HepG2 (cell line): ENCODE data around the gene ZNF629. TPM values are rescaled to one million over a fixed set of nuclear protein-coding genes. Genes with fewer than 3 reads are reported as not detected.

Experiments
- KAT7 ChIP-seq: IDR thresholded peaks from 2 replicates; pipeline ENCODE4 v1.6.1; 2018; ENCODE audit warnings: borderline replicate concordance, missing compliant biosample characterization
- MATR3 ChIP-seq: sonication (generic); formaldehyde crosslinking; IDR thresholded peaks from 2 replicates; pipeline ENCODE4 v1.4.0; 2020; ENCODE audit warnings: missing genetic modification reagents
- MLLT10 ChIP-seq: sonication (generic); formaldehyde crosslinking; IDR thresholded peaks from 2 replicates; pipeline ENCODE4 v1.4.0; 2020; ENCODE audit warnings: missing genetic modification reagents
- NR2C2 ChIP-seq: sonication (generic); formaldehyde crosslinking; IDR thresholded peaks from 2 replicates; pipeline ENCODE4 v1.4.0; 2020; ENCODE audit warnings: missing genetic modification reagents, mild to moderate bottlenecking, moderate library complexity, borderline replicate concordance
- TBX2 ChIP-seq: sonication (generic); formaldehyde crosslinking; IDR thresholded peaks from 2 replicates; pipeline ENCODE4 v1.5.0; 2020; ENCODE audit warnings: missing genetic modification reagents, mild to moderate bottlenecking, borderline replicate concordance
- ZNF253 ChIP-seq: sonication (generic); formaldehyde crosslinking; IDR thresholded peaks from 2 replicates; pipeline ENCODE4 v1.8.0; 2022; ENCODE audit warnings: mild to moderate bottlenecking, missing genetic modification reagents, borderline replicate concordance
- ZNF33B ChIP-seq: sonication (generic); formaldehyde crosslinking; IDR thresholded peaks from 2 replicates; pipeline ENCODE4 v1.5.1; 2020; ENCODE audit warnings: mild to moderate bottlenecking, missing genetic modification reagents
- ZNF775 ChIP-seq: sonication (generic); formaldehyde crosslinking; IDR thresholded peaks from 2 replicates; pipeline ENCODE4 v1.4.0; 2020; ENCODE audit warnings: missing genetic modification reagents, mild to moderate bottlenecking, moderate library complexity, borderline replicate concordance
- polyA plus RNA-seq, 8 experiments: library from polyadenylated mRNA; depleted of rRNA in 3 of 8; stranded (reverse) in 7 of 8; unstranded in 1 of 8; fragments of >200 nt; fragmentation: Illumina TruSeq in 4 of 8; extraction: Trizol in 4 of 8; gene quantifications; 2 replicates each; pipeline versions ENCODE4 v1.2.1 to v1.2.3, GENCODE V29; 2011 to 2016; ENCODE audit warnings: low read depth in 4 of 8, missing spikeins in 1 of 8, mixed read lengths in 1 of 8; ENCODE audit not compliant: insufficient read depth in 1 of 8
- total RNA-seq, 5 experiments: library from RNA; depleted of rRNA; stranded (reverse); fragments of >200 nt; fragmentation: Illumina TruSeq; extraction: Trizol; gene quantifications; 2 replicates each; pipeline ENCODE4 v1.2.3, GENCODE V29; 2016; ENCODE audit warnings: low read depth in 1 of 5
- TF ChIP-seq, protein P1 (sequence below): sonication (generic); formaldehyde crosslinking; IDR thresholded peaks from 2 replicates; pipeline ENCODE4 v1.4.0; 2020; ENCODE audit warnings: low read depth, missing genetic modification reagents
- TF ChIP-seq, protein P2 (sequence below): sonication (generic); formaldehyde crosslinking; IDR thresholded peaks from 2 replicates; pipeline ENCODE4 v1.8.1; 2023; ENCODE audit warnings: mild to moderate bottlenecking, missing genetic modification reagents
- TF ChIP-seq, protein P3 (sequence below): sonication (generic); formaldehyde crosslinking; IDR thresholded peaks from 2 replicates; pipeline ENCODE4 v1.8.0; 2022; ENCODE audit warnings: low read depth, missing genetic modification reagents
- TF ChIP-seq, protein P4 (sequence below): sonication (generic); formaldehyde crosslinking; IDR thresholded peaks from 2 replicates; pipeline ENCODE4 v1.4.0; 2020; ENCODE audit warnings: missing genetic modification reagents, borderline replicate concordance
- TF ChIP-seq, protein P5 (sequence below): sonication (generic); formaldehyde crosslinking; IDR thresholded peaks from 2 replicates; pipeline ENCODE4 v1.5.0; 2020; ENCODE audit warnings: mild to moderate bottlenecking, missing genetic modification reagents, moderate library complexity
- TF ChIP-seq, protein P6 (sequence below): sonication (generic); formaldehyde crosslinking; IDR thresholded peaks from 2 replicates; pipeline ENCODE4 v1.4.0; 2020; ENCODE audit warnings: mild to moderate bottlenecking, low read depth, missing genetic modification reagents

The ZNF629 gene
- total and polyA plus RNA-seq, 2 of the 13 experiments (the other 11 are each of a cell fraction or from before 2014, with no cell fraction given): 6.1 to 16.5 TPM

DNA sequence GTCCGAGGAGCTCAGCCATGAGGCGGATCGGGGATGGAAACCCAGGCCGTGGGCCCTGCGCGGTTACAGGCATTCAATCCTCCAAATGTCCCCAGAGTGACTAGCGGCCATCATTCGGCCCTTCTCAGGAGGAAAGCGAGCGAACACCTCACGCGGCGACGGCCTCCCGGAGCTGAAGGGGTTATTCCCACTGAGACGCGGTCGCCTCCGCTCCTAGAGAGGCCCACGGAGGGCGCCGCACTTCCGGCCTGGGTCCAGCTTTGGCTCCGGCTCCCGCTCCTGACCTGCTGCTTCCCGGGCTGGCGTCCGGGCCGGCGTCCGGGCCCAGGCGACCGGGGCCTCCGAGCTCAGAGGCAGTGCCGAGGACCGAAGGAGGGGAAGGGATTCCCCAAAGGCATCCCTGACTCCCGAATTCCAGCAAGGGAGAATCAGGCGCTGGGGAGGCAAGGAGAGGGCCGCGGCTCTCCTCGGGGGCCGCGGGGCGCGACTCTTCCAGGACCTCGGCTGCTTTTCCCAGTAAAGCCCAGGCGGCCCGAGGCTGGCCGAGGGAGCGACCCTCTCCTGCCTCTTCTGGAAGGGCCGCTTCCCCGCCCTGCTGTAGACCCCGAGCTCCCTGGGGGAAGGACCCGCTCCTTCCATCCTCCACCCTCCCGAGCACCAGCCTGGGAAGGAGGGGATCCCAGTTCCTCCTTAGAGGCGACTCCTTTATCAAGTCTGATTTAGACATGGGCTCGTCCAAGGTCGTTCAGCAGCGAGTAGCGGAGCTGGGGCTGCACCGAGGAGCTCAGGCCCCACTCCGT is 18.6 kb upstream of the ZNF629 start (continued):
- TF ChIP-seq, protein P1, sequence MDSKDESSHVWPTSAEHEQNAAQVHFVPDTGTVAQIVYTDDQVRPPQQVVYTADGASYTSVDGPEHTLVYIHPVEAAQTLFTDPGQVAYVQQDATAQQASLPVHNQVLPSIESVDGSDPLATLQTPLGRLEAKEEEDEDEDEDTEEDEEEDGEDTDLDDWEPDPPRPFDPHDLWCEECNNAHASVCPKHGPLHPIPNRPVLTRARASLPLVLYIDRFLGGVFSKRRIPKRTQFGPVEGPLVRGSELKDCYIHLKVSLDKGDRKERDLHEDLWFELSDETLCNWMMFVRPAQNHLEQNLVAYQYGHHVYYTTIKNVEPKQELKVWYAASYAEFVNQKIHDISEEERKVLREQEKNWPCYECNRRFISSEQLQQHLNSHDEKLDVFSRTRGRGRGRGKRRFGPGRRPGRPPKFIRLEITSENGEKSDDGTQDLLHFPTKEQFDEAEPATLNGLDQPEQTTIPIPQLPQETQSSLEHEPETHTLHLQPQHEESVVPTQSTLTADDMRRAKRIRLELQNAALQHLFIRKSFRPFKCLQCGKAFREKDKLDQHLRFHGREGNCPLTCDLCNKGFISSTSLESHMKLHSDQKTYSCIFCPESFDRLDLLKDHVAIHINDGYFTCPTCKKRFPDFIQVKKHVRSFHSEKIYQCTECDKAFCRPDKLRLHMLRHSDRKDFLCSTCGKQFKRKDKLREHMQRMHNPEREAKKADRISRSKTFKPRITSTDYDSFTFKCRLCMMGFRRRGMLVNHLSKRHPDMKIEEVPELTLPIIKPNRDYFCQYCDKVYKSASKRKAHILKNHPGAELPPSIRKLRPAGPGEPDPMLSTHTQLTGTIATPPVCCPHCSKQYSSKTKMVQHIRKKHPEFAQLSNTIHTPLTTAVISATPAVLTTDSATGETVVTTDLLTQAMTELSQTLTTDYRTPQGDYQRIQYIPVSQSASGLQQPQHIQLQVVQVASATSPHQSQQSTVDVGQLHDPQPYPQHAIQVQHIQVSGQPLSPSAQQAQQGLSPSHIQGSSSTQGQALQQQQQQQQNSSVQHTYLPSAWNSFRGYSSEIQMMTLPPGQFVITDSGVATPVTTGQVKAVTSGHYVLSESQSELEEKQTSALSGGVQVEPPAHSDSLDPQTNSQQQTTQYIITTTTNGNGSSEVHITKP (CRISPR knock-in tag): peak; percentile 68; the same call in 1 of the 2 replicates
- TF ChIP-seq MLLT10: no peak
- TF ChIP-seq, protein P2, sequence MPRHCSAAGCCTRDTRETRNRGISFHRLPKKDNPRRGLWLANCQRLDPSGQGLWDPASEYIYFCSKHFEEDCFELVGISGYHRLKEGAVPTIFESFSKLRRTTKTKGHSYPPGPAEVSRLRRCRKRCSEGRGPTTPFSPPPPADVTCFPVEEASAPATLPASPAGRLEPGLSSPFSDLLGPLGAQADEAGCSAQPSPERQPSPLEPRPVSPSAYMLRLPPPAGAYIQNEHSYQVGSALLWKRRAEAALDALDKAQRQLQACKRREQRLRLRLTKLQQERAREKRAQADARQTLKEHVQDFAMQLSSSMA (CRISPR knock-in tag): peak; percentile 95
- TF ChIP-seq, protein P3, sequence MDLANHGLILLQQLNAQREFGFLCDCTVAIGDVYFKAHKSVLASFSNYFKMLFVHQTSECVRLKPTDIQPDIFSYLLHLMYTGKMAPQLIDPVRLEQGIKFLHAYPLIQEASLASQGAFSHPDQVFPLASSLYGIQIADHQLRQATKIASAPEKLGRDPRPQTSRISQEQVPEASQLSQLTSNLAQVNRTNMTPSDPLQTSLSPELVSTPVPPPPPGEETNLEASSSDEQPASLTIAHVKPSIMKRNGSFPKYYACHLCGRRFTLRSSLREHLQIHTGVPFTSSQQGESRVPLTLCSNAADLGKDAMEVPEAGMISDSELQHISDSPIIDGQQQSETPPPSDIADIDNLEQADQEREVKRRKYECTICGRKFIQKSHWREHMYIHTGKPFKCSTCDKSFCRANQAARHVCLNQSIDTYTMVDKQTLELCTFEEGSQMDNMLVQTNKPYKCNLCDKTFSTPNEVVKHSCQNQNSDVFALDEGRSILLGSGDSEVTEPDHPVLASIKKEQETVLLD (CRISPR knock-in tag): peak; percentile 45; the same call in 1 of the 2 replicates
- TF ChIP-seq KAT7 (CRISPR knock-in tag): peak; percentile 100
- TF ChIP-seq, protein P4, sequence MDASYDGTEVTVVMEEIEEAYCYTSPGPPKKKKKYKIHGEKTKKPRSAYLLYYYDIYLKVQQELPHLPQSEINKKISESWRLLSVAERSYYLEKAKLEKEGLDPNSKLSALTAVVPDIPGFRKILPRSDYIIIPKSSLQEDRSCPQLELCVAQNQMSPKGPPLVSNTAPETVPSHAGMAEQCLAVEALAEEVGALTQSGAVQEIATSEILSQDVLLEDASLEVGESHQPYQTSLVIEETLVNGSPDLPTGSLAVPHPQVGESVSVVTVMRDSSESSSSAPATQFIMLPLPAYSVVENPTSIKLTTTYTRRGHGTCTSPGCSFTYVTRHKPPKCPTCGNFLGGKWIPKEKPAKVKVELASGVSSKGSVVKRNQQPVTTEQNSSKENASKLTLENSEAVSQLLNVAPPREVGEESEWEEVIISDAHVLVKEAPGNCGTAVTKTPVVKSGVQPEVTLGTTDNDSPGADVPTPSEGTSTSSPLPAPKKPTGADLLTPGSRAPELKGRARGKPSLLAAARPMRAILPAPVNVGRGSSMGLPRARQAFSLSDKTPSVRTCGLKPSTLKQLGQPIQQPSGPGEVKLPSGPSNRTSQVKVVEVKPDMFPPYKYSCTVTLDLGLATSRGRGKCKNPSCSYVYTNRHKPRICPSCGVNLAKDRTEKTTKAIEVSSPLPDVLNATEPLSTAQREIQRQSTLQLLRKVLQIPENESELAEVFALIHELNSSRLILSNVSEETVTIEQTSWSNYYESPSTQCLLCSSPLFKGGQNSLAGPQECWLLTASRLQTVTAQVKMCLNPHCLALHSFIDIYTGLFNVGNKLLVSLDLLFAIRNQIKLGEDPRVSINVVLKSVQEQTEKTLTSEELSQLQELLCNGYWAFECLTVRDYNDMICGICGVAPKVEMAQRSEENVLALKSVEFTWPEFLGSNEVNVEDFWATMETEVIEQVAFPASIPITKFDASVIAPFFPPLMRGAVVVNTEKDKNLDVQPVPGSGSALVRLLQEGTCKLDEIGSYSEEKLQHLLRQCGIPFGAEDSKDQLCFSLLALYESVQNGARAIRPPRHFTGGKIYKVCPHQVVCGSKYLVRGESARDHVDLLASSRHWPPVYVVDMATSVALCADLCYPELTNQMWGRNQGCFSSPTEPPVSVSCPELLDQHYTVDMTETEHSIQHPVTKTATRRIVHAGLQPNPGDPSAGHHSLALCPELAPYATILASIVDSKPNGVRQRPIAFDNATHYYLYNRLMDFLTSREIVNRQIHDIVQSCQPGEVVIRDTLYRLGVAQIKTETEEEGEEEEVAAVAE (CRISPR knock-in tag): peak; percentile 52
- peak; percentile 95 for TF ChIP-seq NR2C2
- peak; percentile 87 for TF ChIP-seq ZNF775 (CRISPR knock-in tag)
- peak; percentile 93 for TF ChIP-seq TBX2 (CRISPR knock-in tag)
- no peak for TF ChIP-seq ZNF253
- TF ChIP-seq MATR3 (CRISPR knock-in tag): no peak
- TF ChIP-seq ZNF33B (CRISPR knock-in tag): peak; percentile 62; the same call in 1 of the 2 replicates
- TF ChIP-seq, protein P5, sequence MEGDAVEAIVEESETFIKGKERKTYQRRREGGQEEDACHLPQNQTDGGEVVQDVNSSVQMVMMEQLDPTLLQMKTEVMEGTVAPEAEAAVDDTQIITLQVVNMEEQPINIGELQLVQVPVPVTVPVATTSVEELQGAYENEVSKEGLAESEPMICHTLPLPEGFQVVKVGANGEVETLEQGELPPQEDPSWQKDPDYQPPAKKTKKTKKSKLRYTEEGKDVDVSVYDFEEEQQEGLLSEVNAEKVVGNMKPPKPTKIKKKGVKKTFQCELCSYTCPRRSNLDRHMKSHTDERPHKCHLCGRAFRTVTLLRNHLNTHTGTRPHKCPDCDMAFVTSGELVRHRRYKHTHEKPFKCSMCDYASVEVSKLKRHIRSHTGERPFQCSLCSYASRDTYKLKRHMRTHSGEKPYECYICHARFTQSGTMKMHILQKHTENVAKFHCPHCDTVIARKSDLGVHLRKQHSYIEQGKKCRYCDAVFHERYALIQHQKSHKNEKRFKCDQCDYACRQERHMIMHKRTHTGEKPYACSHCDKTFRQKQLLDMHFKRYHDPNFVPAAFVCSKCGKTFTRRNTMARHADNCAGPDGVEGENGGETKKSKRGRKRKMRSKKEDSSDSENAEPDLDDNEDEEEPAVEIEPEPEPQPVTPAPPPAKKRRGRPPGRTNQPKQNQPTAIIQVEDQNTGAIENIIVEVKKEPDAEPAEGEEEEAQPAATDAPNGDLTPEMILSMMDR (CRISPR knock-in tag): peak; percentile 65
- TF ChIP-seq, protein P6, sequence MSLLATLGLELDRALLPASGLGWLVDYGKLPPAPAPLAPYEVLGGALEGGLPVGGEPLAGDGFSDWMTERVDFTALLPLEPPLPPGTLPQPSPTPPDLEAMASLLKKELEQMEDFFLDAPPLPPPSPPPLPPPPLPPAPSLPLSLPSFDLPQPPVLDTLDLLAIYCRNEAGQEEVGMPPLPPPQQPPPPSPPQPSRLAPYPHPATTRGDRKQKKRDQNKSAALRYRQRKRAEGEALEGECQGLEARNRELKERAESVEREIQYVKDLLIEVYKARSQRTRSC (CRISPR knock-in tag): no peak
